ENCODE results near the gene ANKRD60. TPM values are rescaled to one million over a fixed set of nuclear protein-coding genes. Genes with fewer than 3 reads are reported as not detected.

The ANKRD60 gene
- total RNA-seq, 1 donor from 2014 or later, result not detected

DNA sequence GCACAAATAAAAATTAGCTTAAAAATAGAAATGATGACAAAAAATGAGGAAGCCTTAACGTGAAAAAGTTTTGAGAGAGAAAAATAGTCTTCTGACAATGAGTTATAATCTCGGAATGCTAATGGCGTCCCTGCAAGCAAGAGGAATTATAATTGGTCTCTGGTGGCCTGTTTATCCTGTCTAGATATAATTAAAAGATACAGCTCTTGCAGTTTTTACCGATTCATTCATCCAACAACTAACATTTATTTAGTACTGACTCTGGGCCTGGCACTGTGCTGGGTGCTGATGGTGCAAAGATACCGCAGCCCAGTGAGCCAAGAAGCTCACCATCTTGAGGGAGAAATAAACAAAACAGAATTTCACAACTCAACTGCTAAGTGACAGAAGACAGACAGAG is 31.6 kb upstream of the ANKRD60 start:
- intact Hi-C loops (cut with micrococcal nuclease), result no loop called here
- DNase-seq, result no peak
- TF ChIP-seq, protein P1, sequence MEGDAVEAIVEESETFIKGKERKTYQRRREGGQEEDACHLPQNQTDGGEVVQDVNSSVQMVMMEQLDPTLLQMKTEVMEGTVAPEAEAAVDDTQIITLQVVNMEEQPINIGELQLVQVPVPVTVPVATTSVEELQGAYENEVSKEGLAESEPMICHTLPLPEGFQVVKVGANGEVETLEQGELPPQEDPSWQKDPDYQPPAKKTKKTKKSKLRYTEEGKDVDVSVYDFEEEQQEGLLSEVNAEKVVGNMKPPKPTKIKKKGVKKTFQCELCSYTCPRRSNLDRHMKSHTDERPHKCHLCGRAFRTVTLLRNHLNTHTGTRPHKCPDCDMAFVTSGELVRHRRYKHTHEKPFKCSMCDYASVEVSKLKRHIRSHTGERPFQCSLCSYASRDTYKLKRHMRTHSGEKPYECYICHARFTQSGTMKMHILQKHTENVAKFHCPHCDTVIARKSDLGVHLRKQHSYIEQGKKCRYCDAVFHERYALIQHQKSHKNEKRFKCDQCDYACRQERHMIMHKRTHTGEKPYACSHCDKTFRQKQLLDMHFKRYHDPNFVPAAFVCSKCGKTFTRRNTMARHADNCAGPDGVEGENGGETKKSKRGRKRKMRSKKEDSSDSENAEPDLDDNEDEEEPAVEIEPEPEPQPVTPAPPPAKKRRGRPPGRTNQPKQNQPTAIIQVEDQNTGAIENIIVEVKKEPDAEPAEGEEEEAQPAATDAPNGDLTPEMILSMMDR (IDR thresholded peaks at IDR 0.05; ENCODE audit: borderline replicate concordance), result no peak
- Histone ChIP-seq H3K4me3 (no peak overlapping the region), H3K36me3 (peaks cover 41% of the 10 kb centered on the region), H3K4me1 (peaks cover 14% of the 10 kb centered on the region), H3K9me3 (replicated peaks) (no peaks in the 10 kb centered on the region), H3K27ac (replicated peaks) (no peak overlapping the region), H3K27me3 (ENCODE audit: low read depth) (no peaks in the 10 kb centered on the region)

DNA sequence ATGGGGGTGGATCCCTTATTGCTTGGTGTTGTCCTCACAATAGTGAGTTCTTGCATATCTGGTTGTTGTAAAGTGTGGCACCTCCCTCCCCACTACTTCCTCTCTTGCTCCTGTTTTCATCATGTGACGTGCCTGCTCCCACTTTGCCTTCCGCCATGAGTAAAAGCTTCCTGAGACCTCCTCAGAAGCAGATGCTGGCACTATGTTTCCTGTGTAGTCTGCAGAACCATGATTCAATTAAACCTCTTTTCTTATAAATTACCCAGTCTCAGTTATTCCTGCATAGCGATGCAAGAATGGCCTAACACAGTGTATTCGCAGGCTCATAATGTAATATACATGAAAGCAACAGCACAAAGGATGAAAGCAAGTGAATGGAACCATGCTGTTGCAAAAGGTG is 28.4 kb upstream of the ANKRD60 start:
- Histone ChIP-seq H3K27me3 (ENCODE audit: low read depth) (no peaks in the 10 kb centered on the region), H3K9me3 (replicated peaks) (no peaks in the 10 kb centered on the region), H3K4me1 (peaks cover 14% of the 10 kb centered on the region), H3K36me3 (peaks cover 14% of the 10 kb centered on the region), H3K27ac (replicated peaks) (no peak overlapping the region), H3K4me3 (no peak overlapping the region)
- no peak for DNase-seq
- intact Hi-C loops (cut with micrococcal nuclease), result no loop called here
- TF ChIP-seq, protein P1 (IDR thresholded peaks at IDR 0.05; ENCODE audit: borderline replicate concordance), result no peak

DNA sequence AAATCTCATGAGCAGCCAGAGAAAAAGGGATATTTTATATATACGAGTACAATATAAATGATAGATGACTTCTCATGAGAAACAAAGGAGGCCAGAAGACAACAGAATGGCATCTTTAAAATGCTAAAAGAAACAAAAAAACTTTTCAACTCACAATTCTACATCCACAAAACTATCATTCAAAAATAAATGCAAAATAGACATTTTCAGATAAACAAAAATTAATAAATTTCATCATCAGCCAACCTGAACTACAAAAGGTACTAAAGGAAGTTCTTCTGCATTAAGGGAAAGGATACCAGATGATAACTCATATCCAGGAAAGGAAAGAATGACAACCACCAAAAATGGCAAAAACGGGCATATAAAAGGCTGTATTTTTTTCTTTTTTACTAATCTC is 27.9 kb upstream of the ANKRD60 start:
- no peak for DNase-seq
- Histone ChIP-seq H3K4me3 (no peak overlapping the region), H3K36me3 (peaks cover 17% of the 10 kb centered on the region), H3K4me1 (peaks cover 14% of the 10 kb centered on the region), H3K27me3 (ENCODE audit: low read depth) (no peaks in the 10 kb centered on the region), H3K9me3 (replicated peaks) (no peaks in the 10 kb centered on the region), H3K27ac (replicated peaks) (no peak overlapping the region)
- intact Hi-C loops (cut with micrococcal nuclease), result no loop called here
- TF ChIP-seq, protein P1 (IDR thresholded peaks at IDR 0.05; ENCODE audit: borderline replicate concordance), result no peak

DNA sequence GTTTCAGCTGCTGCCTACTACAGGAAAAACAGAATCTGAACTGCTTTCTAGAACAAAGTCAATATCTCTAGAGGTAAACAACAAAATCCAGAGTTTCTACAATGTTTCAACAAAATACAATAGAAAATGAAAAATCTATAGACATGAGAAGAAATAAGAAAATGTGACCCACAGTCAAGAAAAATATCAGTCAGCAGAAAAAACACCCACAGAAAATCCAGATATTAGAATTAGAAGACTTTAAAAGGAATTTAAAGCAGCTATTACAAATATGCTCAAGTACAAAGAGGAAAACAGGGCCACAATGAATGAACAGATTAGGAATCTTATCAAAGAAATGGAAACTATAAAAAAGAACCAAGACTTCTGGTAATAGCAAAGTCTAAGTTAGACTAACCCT is 26.4 kb upstream of the ANKRD60 start:
- peaks cover 28% of the 10 kb centered on the region for H3K36me3 ChIP-seq
- H3K4me1 ChIP-seq, result peaks cover 13% of the 10 kb centered on the region
- H3K27ac ChIP-seq (replicated peaks), result no peak overlapping the region
- DNase-seq, result no peak
- intact Hi-C loops (cut with micrococcal nuclease), result no loop called here
- TF ChIP-seq, protein P1 (IDR thresholded peaks at IDR 0.05; ENCODE audit: borderline replicate concordance), result no peak
- H3K9me3 ChIP-seq (replicated peaks), result no peaks in the 10 kb centered on the region
- no peak overlapping the region for H3K4me3 ChIP-seq
- H3K27me3 ChIP-seq (ENCODE audit: low read depth), result no peaks in the 10 kb centered on the region

DNA sequence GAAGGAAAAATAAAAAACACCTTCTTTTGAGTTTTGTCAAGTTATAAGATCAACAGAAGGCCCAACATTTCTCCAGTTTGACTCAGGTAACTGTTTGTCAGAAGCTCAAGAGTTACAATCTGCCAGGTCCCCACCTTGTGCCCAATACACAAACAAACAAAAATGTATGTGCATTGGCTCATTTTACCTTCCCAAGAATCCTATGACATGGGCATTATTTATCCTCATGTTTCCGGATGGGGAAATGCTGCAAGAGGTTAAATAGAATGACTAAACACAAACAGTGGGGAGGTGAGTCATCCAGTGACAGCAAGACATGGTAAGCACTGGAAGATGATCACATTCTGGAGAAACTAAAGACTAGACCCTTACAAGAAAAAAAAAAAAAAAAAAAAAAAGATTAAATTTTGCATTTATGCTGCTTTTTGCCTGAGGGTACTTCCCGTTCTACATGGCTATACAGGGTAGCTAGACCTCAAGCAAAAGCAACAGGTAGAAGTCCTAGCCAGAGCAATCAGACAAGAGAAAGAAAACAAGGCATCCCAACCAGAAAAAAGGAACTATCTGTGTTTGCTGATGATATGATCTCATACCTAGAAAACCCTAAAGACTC is 23.6 kb upstream of the ANKRD60 start:
- Histone ChIP-seq H3K27me3 (ENCODE audit: low read depth) (no peaks in the 10 kb centered on the region), H3K36me3 (peaks cover 39% of the 10 kb centered on the region), H3K4me3 (no peak overlapping the region), H3K4me1 (no peaks in the 10 kb centered on the region), H3K9me3 (replicated peaks) (no peaks in the 10 kb centered on the region), H3K27ac (replicated peaks) (no peak overlapping the region)
- TF ChIP-seq, protein P1 (IDR thresholded peaks at IDR 0.05; ENCODE audit: borderline replicate concordance), result no peak
- intact Hi-C loops (cut with micrococcal nuclease), result no loop called here
- no peak for DNase-seq

All from left ventricle myocardium inferior (tissue), 1 donor.